Stimulated activated CD4-positive, alpha-beta T cell treated with anti-CD3 and anti-CD28 coated beads, Interleukin-4, amount 100 ng/mL, for 1 hour (primary cell): ENCODE results near the gene FBLN2.

Source experiments
- DNase-seq: peaks from one replicate; pipeline ENCODE4 v3.0.0-alpha.2; 2020

The FBLN2 gene

DNA sequence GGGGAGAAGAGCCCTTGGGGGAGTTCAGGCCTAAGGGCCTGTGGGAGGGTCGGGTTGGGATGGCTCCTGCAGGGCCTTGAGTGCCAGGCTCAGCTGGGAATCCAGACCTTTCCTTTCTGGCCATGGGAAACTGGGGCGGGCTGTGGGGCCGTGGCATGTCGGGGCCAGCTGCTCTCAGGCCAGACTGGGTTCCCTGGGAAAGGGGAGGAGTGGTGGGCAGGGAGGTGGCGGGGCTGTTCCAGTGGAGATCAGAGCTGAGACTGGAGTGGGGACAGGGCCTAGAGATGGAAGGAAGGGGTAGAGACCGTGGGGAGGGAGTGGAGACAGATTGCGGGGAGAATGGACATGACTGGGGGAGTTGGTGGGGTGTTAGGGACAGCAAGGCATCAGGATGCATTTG lies 20.3 kb downstream of the FBLN2 start:
- DNase-seq = no peak

GRCh38 chr3:13569641-13570390 lies 20.9 kb downstream of the FBLN2 start:
- no peak for DNase-seq

- DNase-seq = no peak
Observed at GRCh38 chr3:13570391-13571194, 21.7 kb downstream of the FBLN2 start.

DNA sequence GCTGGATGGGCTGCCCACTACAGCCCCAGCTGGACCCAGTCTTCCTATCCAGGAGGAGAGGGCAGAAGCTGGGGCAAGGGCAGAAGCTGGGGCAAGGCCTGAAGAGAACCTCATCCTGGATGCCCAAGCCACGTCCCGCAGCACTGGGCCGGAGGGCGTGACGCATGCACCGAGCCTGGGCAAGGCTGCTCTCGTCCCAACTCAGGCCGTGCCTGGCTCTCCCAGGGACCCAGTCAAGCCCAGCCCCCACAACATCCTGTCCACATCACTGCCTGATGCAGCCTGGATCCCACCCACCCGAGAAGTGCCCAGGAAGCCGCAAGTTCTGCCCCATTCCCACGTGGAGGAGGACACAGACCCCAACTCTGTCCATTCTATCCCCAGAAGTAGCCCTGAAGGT lies 22.3 kb downstream of the FBLN2 start:
- DNase-seq = no peak

DNA sequence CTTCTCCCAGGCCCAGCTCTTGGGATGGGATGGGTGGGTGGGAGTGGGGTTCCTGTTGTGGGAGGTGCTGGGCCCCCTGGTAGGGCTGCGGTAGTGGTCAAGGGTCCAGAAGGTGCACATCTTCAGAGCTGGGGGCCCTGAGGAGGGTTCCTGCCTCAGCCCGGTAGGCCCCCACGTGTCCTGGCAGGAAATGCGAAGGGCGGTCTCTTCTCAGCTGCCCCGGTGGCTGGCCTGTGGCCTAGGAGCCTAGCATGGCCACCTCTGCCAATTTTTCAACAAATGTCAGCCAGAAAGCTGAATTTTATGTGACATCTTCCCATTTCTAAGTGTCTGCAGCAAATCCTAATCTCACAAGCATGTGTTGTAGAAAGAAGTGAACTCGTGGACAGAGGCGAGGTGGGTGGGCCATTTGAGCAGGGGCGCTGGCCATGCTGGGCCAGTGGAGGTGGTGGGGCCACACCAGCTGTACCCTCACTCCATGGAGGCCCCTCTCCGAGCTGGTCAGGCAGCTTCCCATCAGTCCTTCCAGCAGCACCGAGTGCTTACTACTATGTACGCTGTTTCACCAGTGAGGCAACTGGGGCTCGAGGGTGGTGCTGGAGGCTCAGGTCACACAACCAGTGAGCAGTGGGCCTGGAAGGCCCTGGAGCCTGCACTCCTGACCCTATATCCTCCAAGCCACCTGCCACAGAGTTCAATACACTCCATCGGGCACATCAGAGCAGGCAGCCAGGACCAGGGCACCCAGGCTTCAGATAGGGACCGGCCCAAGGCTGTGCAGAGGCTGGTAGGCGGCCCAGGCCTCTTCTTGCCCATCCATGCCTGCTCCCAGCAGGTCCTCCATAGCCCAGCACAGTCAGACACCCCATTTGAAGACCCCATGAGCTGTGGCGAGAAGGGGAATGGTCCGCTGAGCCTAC lies 23.2 kb downstream of the FBLN2 start:
- no peak for DNase-seq

GRCh38 chr3:13572926-13573623 lies 24.1 kb downstream of the FBLN2 start:
- DNase-seq = no peak

DNA sequence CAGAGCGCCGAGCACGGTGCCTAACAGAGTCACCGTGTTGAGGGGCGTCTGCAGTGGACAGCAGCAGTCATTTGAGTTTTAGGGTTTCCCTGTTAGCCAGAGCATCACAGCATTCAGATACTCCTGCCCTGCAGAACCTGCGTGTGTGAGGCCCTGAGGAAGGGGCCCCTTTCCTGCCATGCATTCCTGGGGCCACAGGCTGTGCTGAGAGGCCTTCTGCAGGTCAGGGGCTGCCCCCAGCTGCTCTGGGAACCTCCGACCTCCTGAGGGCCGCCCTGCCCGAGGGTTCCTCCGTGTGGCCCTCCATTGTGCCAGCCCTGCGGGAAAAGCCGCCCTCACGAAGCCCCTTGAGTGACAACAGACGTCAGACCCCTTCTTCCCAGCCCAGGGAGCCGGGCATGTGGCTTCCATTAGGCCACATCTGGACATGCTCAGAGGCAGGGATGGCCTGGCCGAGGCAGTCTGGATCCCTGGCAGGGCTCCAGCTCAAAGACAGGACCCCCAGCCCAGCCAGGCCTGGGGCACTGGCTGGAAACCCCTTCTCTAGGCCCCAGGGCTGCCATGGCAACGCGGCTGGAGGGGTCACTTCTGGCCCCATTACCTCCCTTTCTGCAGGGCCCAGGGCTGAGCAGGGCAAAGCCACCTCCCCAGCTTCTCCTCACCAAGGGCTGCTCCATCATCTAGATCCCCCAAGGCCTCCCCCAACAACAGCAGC lies 25.3 kb downstream of the FBLN2 start:
- no peak for DNase-seq

DNA sequence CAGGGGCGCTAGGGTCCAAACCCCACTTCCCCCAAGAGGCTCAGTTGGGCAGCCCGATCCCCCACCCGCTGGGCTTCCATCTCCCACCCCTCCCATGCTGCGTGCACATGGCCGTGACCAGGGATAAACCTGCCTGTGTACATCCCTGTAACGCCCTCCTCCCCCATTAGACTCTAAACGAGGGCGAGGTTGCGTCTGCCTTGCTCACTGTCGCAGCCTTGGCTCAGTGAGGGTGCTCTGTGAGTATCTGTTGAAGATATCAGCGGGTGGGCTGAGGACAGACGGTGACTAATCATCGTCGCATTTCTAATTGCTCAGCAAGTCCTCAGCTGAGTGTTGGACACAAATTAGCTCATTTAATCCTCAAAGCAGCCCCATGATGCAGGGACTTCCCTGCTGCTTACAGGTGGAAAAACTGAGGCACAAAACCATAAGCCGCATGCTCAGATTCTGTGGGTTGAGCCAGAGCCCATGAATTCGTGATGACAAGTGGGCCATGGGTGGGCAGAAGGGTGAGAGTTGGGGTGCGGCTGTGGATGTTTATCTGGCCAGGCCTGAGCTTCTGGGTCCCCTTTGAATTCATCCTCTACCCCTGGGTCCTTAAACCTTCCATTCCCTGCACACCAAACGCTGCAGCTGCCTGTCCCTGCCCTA lies 26.0 kb downstream of the FBLN2 start:
- DNase-seq = no peak

DNA sequence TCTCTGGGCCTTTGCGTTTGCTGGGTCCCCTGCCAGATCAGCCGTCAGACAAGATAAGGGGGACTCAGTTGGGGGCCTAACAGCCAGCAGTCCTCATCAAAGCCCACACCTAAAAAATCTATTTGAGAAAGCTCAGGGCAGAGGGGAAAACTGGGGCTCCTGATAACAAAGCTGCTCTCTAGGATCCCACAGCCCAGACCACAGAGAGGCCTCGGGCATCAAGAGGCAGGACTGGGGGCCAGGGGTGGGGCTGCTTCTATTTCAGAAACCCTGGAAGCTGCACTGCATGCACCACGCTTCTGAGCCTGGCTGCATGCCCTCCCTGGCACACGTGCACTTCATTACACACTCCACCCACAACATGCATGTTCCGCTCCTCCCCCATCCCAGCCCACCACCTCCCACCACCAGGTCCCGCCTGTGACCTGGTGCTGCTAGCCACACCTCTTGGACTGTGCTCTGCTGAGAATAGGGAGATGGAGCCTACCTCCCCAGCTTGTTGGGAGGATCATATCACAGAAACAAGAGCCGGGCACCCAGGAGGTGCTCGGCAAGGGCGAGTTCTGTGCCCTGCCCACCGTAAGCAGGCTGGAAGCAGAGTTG lies 26.6 kb downstream of the FBLN2 start:
- no peak for DNase-seq

DNA sequence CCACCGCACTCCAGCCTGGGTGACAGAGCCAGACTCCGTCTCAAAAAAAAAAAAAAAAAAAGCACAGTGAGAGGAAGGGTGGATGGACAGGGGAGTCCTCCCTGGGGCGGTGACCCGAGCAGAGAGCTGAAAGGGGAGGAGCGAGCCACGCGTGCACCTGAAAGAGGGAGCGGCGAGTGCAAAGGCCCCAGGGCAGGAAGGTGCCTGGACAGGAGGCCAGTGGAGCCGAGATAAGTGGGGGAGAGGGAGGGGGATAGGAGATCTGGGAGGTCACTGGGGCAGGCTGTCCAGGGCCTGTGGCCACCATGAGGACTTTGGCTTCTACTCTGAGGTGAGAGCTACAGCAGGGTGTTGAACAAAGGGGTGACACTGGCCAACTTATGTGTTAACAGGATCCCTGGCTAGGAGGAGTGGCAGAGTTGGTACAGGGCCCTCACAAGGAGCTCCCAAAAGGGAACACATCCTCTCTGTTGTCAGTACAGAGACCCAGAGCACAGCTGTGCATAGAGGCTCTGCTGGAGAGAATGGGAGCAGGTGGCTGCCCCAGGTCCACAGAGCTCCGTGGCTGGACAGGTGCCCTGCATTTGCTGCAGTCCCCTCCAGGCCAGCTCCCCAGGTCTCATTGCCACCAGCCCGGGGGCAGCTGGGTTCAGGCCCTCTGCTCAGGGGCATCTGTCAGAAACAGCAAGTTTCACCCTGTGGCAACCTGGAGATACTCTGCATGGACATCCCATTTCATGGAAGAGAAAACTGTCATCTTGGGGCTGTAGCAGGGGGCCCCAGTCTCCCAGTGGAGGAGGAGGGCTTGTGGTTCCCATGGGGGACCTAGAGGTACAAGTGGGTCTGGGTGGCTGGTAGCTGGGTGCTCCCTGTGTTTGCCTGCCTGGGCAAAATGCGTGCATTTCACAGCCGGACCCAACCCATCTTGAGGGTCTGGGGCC lies 28.5 kb downstream of the FBLN2 start:
- DNase-seq = no peak

DNA sequence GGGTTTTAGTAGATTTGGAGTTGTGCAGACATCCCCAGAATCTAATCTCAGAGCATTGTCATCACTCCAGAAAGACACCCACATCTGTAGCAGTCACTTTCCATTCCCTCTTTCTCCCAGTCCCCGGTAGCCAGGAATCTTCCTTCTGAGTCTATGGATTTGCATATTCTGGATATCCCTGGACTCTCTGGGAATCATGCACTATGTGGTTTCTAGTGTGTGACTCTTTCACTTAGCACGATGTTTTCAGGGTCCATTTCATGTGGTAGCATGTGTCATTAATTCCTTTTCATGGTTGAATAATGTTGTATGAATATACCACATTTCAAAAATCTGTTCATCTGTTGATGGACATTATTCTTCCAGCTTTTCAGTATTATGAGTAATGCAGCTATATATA lies 29.3 kb downstream of the FBLN2 start:
- no peak for DNase-seq

DNA sequence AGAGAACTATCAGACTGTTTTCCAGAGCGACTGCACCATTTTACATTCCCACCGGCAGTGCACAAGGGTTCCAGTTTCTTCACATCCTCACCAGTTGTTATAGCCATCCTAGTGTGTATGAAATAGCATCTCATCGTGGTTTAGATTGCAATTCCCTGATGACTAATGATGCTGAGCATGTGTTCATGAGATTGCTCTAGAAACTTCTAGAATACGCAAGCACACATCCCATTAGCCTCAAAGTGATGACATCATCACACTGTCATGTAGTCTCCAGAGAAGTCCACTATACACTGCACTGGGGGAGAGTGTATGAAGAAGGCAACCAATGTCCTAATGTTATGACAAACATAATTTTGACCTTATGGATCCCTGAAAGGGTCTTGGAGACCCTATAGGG lies 30.1 kb downstream of the FBLN2 start:
- DNase-seq = no peak

DNA sequence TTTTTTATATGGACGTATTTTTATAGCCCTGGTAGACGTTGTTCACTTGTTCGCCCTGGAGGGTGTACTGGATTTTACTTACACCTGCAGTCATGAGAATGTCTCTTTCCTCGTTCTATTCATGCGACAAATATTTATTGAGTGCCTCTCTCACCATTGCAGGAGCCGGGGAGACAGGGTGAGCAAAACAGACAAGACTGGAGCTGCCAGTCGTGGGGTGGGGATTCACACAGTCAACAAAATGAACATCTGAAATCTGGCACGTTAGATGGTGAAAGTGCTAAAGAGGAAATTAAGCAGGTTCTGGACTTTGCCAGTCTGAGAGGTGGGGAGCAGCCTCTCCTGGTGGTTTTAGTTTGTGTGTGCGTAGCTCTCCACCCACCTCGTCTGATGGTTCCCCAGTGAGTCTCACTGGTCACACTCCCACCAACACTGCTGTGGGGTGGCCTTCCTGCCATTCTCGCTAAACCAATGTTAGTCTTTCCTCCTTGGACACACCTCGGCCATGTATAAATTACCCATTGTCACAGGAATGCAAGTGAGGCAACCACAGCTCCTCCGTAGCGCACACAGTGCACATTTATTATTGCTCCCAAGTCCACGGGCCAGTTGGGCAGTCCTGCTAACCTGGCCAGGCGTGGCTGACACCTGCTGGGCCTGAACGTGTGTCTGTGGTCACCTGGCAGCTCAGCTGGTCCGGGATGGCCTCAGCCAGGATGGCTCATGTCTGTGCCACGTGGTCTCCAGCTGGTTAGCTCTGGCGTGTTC lies 31.5 kb downstream of the FBLN2 start:
- DNase-seq = no peak

DNA sequence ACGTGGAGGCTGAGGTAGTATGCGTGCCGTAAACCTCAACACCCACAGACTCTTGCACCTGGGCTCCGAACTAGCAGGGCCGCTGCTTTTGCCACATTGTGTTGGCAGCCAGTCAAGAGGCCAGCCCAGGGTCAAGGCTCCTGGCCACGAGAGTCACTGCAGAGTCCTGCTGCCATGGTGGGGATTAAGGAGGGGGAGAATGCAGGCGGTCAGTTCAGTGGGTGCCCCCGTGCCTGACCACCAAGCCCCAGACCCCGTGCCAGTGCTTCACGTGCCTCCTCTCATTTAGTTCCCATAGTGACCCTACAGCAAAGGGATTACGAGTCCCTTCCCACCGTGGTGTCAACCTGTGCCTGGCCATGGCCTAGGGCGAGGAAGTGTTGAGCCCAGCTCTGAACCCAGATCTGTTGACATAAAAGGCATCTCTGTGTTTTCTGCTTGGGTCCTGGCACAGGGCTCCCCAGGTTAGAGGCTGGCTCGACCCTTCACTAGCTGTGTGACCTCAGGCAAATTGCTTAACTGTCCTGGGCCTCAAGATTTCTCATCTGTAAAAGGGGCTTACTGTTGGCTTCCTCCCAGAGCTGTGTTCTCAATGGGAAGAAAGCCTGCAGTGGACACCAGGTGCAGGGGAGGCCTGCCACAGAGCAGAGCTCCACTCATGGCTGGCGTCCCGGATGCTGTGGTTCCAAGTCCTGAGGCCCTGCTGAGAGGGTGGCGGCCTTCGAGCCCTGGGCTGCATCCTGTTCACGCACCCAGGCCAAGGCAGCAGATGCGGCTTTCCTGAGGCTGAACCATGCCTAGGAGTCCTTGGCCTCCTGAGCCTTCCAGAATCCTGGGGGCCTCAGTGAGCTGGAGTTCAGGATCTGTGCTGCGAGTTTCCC lies 32.8 kb downstream of the FBLN2 start:
- DNase-seq = no peak

DNA sequence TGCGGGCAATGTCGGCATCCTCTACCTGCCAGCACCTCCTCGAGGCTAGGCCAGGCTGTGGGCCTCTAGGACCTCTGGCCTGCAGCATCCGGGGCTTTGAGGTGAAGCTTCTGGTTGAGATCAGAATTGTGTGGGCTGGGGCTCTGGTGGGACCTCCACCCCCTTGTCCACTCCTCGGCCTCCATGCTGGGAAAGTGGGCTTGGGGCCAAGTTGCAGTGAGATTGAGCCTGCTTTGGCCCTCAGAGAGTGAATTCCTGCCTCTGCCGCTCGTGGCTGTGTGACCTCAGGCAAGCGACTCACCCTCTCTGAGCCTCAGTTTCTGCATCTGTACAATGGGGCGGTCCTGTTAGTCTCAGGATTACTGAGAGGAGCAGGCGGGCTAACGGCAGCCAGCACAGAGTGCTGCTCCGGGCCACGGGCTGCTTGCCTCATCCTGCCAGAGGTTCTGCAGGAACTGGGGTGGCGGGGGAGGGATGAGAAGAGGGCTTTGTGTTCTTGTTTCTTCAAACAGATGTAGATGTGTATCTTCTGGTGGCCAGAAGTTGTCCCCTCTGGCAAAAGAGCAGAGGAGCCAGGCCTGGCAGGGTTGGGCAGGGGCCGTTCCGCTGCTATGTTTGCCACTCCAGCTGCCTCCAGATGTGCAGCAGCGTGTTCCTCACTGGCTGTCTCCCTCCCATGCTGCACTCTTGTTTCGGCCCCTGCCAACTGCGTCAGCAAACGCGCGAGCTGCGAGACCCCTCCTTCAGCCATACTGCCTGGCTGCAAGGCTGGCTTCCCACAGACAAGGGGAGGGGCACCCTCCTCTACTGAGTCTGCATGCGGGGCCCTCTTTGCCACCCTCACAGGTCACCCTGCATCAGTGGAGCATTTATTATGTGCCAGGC lies 33.7 kb downstream of the FBLN2 start:
- no peak for DNase-seq

- DNase-seq = no peak
Observed at GRCh38 chr3:13583251-13584180, 34.6 kb downstream of the FBLN2 start.
